HG03095 (cell line): ENCODE results near the gene GCSAML.

Experiments used
- ATAC-seq: cut with Tn5 transposase; IDR thresholded peaks from one replicate; pipeline ENCODE4 v1.9.1; 2021; ENCODE audit warnings: moderate library complexity; ENCODE audit not compliant: unreplicated experiment

Gene GCSAML

DNA sequence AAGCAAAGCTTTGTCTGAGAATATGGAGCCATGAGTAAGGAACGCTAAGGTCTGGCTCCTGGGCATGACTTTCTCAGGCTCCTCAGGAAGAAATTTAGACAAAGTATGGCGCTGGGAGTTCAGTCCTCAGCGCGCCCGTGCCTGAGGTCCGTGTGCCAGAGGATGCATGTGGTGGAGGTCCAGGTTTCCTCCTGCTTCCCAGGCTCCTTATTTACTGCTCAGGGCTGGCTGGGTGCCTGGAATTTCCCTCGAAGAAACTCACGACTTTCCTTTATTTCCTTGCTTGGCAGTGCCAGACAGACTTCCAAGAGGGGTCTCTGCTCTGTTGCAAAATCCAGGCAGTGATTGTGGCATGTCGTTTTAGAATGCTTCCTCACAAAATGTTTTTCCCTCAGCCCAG, 13.3 kb downstream of the GCSAML start:
- ATAC-seq: no peak

DNA sequence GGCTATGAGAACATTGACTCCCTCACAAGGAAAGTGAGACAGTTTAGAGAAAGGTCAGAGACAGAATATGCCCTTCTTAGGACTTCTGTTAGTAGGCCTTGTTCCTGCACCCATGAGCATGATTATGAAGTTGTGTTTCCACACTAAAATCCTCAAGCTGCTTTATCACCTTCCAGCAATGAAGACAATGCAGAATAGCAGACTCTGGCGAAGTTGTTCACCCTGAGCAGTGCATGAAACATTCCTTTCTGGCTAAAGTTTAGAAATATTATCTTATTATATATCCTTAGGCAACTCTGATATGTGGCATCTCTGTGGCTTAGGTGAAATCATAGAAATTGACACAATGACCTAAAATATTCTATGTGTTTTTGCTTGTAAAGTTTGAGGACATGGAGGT, 25.3 kb downstream of the GCSAML start:
- ATAC-seq: no peak

DNA sequence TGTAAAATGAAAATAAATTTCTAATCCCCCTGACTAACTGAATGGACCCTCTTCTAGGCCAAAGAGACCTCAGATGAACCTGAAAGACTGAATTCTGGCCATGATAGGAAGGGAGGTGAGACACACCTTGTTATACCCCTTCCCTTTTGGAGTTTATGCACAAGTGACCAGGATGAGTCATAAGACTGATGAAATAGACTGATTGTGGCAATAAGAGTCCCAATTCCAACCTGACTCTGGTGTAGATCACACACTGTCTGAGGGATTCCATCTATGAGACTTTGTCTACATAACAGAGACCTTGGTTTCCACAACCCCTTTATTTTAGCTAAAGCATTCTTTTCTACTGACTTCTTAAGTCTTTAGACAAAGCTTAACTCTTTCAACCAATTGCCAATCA, 25.7 kb downstream of the GCSAML start:
- no peak for ATAC-seq

DNA sequence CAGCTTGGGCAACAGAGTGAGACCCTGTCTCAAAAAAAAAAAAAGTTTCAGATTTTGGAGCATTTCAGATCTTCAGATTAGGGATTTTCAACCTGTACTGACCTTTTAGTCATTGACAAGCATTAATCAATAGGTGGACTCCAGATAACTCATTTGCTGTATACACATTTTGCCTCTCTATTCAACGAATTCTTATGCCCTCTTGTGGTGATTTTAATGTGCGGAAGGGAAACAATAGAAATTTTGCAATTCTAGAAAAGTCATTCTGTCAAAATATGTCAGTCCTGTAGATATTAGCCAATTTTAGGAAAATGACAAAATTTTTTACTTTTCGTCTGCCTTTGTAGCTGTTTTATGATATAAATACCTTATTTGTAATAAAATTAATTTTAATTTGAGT, 27.6 kb downstream of the GCSAML start:
- no peak for ATAC-seq

DNA sequence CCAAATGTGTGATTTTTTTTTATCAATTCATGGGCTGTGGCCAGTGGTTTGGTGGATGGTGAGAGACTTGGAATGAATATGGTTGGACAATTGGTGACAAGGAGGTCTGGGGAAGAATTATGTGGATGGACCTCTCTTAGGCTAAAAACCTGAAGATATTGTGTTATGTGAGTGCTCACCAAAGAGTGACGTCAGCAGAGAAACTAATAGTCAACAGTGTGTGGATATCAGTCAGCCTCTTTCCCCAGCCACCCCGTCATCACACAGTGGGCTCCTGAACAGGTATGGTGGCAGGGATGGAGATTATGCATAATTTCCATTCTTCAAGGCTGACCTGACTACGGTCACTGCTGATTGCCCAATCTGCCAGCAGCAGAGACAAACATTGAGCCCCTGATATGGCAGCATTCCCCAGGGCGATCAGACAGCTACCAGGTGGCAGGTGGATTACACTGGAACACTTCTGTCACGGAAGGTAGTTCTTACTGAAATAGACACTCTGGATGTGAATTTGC, 30.1 kb downstream of the GCSAML start:
- ATAC-seq: no peak

DNA sequence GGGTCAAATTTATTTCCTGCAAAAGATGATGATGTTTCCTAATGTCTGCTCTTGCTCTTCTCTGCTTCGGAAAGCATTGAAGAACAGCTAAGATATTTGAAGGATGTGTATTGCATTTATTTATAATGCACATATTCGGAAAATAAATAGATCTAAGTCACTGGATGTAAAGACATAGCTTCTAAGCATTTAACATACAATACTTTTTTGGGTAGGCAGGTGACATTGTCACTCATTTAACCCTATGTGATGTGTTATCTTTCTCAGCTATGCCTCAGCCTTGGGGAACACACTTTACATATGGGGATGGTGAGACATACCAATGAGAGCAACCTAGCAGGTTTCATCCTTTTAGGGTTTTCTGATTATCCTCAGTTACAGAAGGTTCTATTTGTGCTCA, 39.1 kb downstream of the GCSAML start, which contains the start of gene OR2G2:
TSS of gene OR2G2 (plus strand) at position 301 of the 400 bp plus-strand sequence. CDS start at position 301, 0 bp downstream.
- ATAC-seq: no peak

DNA sequence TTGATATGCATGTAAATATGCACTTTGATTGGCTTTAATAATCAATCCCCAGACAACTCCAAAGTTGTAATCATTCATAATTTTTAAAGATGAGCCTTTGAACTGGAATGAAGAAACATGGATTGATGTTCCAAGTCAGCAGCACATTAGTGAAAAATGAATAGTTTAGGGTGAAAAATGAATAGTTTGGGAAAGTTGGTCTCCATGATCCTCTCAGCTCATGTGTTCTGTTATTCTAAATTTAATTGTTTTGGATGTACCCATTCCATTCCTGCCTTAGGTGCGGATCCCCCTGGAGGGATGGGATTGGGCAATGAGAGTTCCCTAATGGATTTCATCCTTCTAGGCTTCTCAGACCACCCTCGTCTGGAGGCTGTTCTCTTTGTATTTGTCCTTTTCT, 56.4 kb downstream of the GCSAML start, which contains the start of gene OR2G3:
TSS of gene OR2G3 (plus strand) at position 301 of the 400 bp plus-strand sequence. CDS start at position 301, 0 bp downstream.
- ATAC-seq: no peak

DNA sequence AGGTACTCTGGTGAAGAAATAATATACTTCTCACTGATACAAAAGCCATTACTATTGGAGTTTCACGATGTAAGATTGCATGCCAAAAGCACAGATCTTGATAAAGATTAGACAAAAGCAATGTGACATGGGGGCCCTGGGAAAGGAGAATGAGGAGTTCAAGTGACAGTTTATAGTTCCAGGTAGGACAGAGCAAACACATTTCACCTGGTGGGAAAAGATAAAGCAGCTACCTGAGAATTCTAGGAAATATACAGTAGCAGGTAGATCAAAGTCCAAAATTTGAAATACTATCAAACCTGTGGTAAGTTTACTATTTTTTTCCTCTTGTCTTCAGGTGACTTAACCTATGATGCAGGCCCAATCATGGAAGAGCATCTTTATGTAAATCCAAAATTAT, 64.5 kb downstream of the GCSAML start:
- no peak for ATAC-seq

DNA sequence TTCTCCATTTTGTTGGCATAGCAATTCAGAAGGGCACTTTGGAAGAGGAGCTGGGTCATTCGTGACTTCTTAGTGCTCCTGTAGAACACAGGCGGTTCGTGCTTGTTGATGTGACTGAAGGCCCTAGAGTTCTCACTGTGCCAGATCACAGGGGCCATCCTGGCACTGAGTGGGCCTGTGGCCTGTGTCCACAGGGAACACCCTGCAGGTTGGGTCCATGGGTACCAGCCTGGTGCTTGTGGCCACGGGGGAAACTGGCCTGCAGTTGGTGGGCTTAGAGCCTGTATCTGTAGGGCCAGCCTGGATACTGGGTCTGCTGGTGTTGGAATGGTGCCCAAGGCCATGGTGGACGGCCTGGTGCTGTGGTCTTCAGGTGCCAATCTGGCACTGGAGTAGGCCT, 65.7 kb downstream of the GCSAML start:
- ATAC-seq: no peak
